ENCODE data around the gene ENTPD1. TPM values are rescaled to one million over a fixed set of nuclear protein-coding genes. Genes with fewer than 3 reads are reported as not detected.
A peak's percentile ranks its signal among the peaks of the same experiment; 100 is the strongest.
"Not testable (repeated sequence)": the region's sequence is repeated elsewhere in the genome, so short reads cannot be mapped to it uniquely, and the experiment has no call there.

ENTPD1 gene
- total RNA-seq, 1 donor from 2014 or later, result 41.6 TPM

GRCh38 chr10:95873139-95873538, 117.2 kb downstream of the ENTPD1 start:
- no peaks in the 10 kb centered on the region for H3K27me3 ChIP-seq
- no peak for TF ChIP-seq CTCF (IDR thresholded peaks at IDR 0.05)
- peaks cover 13 to 55% of the 10 kb centered on the region in 2 donors for H3K36me3 ChIP-seq
- intact Hi-C loops (cut with DNase I), result no loop called here
- H3K27ac ChIP-seq, result no peak overlapping the region
- no peak for DNase-seq (ENCODE audit: low spot score in 2 of 2)
- H3K9me3 ChIP-seq, result no peaks in the 10 kb centered on the region
- H3K4me1 ChIP-seq, result no peaks in the 10 kb centered on the region
- H3K4me3 ChIP-seq, result no peak overlapping the region

GRCh38 chr10:95873651-95874050, 117.7 kb downstream of the ENTPD1 start:
- Histone ChIP-seq H3K36me3 (peaks cover 13 to 55% of the 10 kb centered on the region in 2 donors), H3K4me3 (no peak overlapping the region), H3K27ac (no peak overlapping the region), H3K4me1 (no peaks in the 10 kb centered on the region), H3K27me3 (no peaks in the 10 kb centered on the region), H3K9me3 (no peaks in the 10 kb centered on the region)
- intact Hi-C loops (cut with DNase I), result no loop called here
- DNase-seq (ENCODE audit: low spot score in 2 of 2), result no peak
- TF ChIP-seq CTCF (IDR thresholded peaks at IDR 0.05), result no peak

GRCh38 chr10:95874783-95875182, 118.8 kb downstream of the ENTPD1 start:
- not testable (repeated sequence) for DNase-seq (ENCODE audit: low spot score in 2 of 2); H3K27ac ChIP-seq; H3K27me3 ChIP-seq; H3K4me3 ChIP-seq; H3K4me1 ChIP-seq; H3K9me3 ChIP-seq
- intact Hi-C loops (cut with DNase I), result loop anchor here (5.0 kb wide), 1 partner anchor 168 kb away; the partner anchor contains the start of gene CCNJ
- peaks cover 13 to 51% of the 10 kb centered on the region in 2 donors for H3K36me3 ChIP-seq

- Histone ChIP-seq H3K27ac (no peak overlapping the region), H3K36me3 (peaks cover 8 to 42% of the 10 kb centered on the region in 2 donors), H3K4me3 (no peak overlapping the region), H3K27me3 (no peaks in the 10 kb centered on the region), H3K9me3 (no peaks in the 10 kb centered on the region), H3K4me1 (peaks cover 7 to 17% of the 10 kb centered on the region in 2 donors)
- TF ChIP-seq CTCF (IDR thresholded peaks at IDR 0.05), result no peak
- DNase-seq (ENCODE audit: low spot score in 2 of 2), result no peak
- intact Hi-C loops (cut with DNase I), result loop anchor here (5.0 kb wide), 1 partner anchor 166 kb away; the partner anchor contains the start of gene CCNJ
These were observed 120.8 kb downstream of the ENTPD1 start for GRCh38 chr10:95876756-95877155.

GRCh38 chr10:95877881-95878280, 121.9 kb downstream of the ENTPD1 start:
- Histone ChIP-seq H3K36me3 (peaks cover 3 to 32% of the 10 kb centered on the region in 2 donors), H3K27ac (no peak overlapping the region), H3K9me3 (no peaks in the 10 kb centered on the region), H3K4me1 (peaks cover 7 to 18% of the 10 kb centered on the region in 2 donors), H3K27me3 (no peaks in the 10 kb centered on the region), H3K4me3 (no peak overlapping the region)
- intact Hi-C loops (cut with DNase I), result loop anchor here (5.0 kb wide), 1 partner anchor 164 kb away; the partner anchor contains the start of gene CCNJ
- DNase-seq (ENCODE audit: low spot score in 2 of 2), result no peak
- TF ChIP-seq CTCF (IDR thresholded peaks at IDR 0.05), result no peak

GRCh38 chr10:95880704-95881103, 124.7 kb downstream of the ENTPD1 start:
- H3K9me3 ChIP-seq, result no peaks in the 10 kb centered on the region
- intact Hi-C loops (cut with DNase I), result no loop called here
- TF ChIP-seq CTCF (IDR thresholded peaks at IDR 0.05), result no peak
- no peak overlapping the region for H3K4me3 ChIP-seq
- no peak for DNase-seq (ENCODE audit: low spot score in 2 of 2)
- peak overlapping the region; percentile 70 to 86 for H3K27ac ChIP-seq
- H3K36me3 ChIP-seq, result peaks cover 0 to 8% of the 10 kb centered on the region in 2 donors
- H3K4me1 ChIP-seq, result peaks cover 7 to 31% of the 10 kb centered on the region in 2 donors
- H3K27me3 ChIP-seq, result no peaks in the 10 kb centered on the region
